WERI-Rb-1 (cell line): Measurements from ENCODE around the gene FAM181A.

Experiments used
- DNase-seq: peaks from one replicate; pipeline ENCODE4 v3.0.0-alpha.2; 2020
- H3K27ac ChIP-seq: fragments of 250-450 bp; sonication (Bioruptor Pico); 2 replicates; pipeline ENCODE4 v1.5.1; 2020; ENCODE audit warnings: mild to moderate bottlenecking, moderate library complexity
- H3K27me3 ChIP-seq: fragments of 250-450 bp; sonication (Bioruptor Pico); 2 replicates; pipeline ENCODE4 v1.5.1; 2021; ENCODE audit warnings: mild to moderate bottlenecking, low read depth, moderate library complexity; ENCODE audit not compliant: insufficient read depth, severe bottlenecking
- H3K36me3 ChIP-seq: fragments of 250-450 bp; sonication (Bioruptor Pico); 2 replicates; pipeline ENCODE4 v1.5.1; 2020; ENCODE audit warnings: mild to moderate bottlenecking, moderate library complexity
- H3K4me3 ChIP-seq: 2 replicates; pipeline ENCODE4 v1.5.1; 2011; ENCODE audit warnings: low read depth, mild to moderate bottlenecking, control low read depth, low read length
- H3K9me3 ChIP-seq: fragments of 250-450 bp; sonication (Bioruptor Pico); 2 replicates; pipeline ENCODE4 v1.5.1; 2021; ENCODE audit warnings: mild to moderate bottlenecking, moderate library complexity; ENCODE audit not compliant: severe bottlenecking
- TF ChIP-seq, protein P1 (sequence below): IDR thresholded peaks from 2 replicates; pipeline ENCODE4 v1.5.1; 2011; ENCODE audit warnings: low read depth, mild to moderate bottlenecking, control low read depth, inconsistent platforms, low read length

The FAM181A gene

DNA sequence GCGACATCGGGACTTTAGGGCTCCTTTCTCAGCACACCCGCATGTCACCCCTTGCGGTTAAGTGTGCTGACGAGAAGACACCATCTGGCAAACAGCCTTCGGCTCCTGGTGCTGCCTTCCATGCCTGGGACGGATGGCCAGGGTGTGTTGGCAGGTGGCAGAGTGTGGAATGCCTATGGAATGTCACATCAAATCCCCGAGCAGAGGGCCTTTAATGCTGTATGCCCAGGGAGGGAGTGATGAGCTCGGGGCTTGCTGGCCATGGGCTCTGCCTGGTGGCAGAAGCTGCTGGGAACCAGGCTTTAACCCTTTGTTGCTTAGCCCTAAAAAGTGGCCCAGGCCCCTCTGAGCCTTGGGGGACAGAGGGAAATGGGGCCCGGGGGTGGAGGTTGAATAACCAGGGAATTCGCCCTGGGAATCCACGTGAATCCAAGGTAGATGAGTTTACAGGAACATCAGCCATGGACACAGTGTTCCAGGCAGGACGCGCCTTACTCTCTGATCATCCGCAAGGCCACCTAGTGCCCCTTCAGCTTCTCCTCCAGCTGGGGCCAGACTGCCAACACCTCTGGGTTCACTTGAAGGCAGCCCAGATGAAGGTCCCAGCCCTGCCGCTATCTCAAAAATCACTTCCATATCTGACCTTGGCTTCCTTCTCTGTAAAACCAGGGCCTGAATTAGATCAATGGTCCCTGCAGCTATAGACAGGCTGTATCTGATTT lies 17.4 kb downstream of the FAM181A start:
- Histone ChIP-seq H3K4me3 (no peak overlapping the region), H3K9me3 (no peaks in the 10 kb centered on the region), H3K36me3 (no peaks in the 10 kb centered on the region), H3K27ac (no peak overlapping the region), H3K27me3 (no peaks in the 10 kb centered on the region)
- no peak for DNase-seq
- TF ChIP-seq, protein P1, sequence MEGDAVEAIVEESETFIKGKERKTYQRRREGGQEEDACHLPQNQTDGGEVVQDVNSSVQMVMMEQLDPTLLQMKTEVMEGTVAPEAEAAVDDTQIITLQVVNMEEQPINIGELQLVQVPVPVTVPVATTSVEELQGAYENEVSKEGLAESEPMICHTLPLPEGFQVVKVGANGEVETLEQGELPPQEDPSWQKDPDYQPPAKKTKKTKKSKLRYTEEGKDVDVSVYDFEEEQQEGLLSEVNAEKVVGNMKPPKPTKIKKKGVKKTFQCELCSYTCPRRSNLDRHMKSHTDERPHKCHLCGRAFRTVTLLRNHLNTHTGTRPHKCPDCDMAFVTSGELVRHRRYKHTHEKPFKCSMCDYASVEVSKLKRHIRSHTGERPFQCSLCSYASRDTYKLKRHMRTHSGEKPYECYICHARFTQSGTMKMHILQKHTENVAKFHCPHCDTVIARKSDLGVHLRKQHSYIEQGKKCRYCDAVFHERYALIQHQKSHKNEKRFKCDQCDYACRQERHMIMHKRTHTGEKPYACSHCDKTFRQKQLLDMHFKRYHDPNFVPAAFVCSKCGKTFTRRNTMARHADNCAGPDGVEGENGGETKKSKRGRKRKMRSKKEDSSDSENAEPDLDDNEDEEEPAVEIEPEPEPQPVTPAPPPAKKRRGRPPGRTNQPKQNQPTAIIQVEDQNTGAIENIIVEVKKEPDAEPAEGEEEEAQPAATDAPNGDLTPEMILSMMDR = no peak

DNA sequence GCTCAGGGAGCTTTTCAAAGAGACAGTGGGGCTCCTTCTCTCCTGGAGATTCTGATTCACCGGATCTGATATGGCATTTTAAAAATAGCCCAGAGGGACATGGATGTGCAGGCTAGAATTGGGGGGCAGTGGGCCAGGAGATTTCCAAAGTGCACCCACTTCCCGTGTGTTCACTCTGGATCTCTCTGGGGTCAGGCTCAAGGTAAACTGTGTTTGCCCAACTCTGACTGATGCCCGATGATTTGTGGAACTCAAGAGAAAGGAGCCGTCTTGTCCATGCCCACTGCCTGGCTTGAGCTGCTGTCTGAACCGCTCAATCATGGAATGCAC lies 17.9 kb downstream of the FAM181A start:
- TF ChIP-seq, protein P1 = no peak
- DNase-seq = no peak
- no peak overlapping the region for H3K27ac ChIP-seq
- H3K4me3 ChIP-seq = no peak overlapping the region
- no peaks in the 10 kb centered on the region for H3K36me3 ChIP-seq
- H3K27me3 ChIP-seq = peaks cover under 1% of the 10 kb centered on the region
- no peaks in the 10 kb centered on the region for H3K9me3 ChIP-seq

DNA sequence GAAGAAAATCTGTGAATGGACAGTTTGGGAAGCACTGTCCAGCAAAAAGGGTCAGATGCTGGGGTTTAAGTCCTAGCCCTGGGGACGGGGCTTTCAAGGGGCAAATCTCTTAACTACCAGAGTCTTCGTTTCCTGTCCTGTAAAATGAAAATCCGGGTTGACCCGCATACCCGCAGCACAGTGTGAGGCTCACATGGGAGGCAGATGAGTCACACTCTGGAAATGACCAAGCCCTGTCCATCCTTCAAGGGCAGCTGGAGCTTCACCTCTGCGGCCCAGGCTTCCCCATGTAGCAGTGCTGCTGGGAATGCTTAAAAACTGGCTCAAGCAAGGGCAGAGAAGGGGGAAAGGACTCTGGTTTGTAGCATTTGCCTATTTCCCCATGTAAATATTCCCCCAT lies 19.0 kb downstream of the FAM181A start:
- TF ChIP-seq, protein P1 = no peak
- H3K4me3 ChIP-seq = no peak overlapping the region
- H3K36me3 ChIP-seq = no peaks in the 10 kb centered on the region
- peaks cover 3% of the 10 kb centered on the region for H3K27me3 ChIP-seq
- no peaks in the 10 kb centered on the region for H3K9me3 ChIP-seq
- H3K27ac ChIP-seq = no peak overlapping the region
- DNase-seq = no peak

DNA sequence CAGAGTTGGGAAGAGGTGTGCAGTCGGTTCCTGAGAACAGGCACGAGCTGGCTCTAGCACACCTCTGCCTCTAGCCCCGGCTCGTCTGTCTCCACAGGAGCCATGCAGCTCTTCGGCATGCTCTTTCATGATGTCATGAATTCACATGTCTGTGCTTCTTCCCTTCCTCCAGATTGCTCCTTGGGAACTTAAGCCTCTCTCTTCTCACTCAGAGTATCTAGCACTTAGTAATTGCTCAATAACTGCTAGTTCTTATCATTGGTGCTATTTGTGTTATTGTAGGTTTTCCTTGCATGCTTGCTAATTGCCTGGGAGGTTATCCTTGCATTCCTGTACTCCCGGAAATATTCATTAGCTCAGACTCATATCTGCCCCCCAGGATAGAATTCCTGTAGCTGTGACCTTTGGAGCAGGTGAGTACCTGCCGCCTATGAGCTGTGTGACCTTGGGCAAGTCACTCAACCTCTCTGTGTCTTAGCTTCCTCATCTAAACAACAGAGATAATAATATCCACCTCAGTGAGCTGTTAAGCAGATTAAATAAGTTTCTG lies 19.5 kb downstream of the FAM181A start:
- no peaks in the 10 kb centered on the region for H3K9me3 ChIP-seq
- H3K4me3 ChIP-seq = no peak overlapping the region
- no peak for DNase-seq
- no peak overlapping the region for H3K27ac ChIP-seq
- TF ChIP-seq, protein P1 = no peak
- peaks cover 3% of the 10 kb centered on the region for H3K27me3 ChIP-seq
- H3K36me3 ChIP-seq = no peaks in the 10 kb centered on the region

DNA sequence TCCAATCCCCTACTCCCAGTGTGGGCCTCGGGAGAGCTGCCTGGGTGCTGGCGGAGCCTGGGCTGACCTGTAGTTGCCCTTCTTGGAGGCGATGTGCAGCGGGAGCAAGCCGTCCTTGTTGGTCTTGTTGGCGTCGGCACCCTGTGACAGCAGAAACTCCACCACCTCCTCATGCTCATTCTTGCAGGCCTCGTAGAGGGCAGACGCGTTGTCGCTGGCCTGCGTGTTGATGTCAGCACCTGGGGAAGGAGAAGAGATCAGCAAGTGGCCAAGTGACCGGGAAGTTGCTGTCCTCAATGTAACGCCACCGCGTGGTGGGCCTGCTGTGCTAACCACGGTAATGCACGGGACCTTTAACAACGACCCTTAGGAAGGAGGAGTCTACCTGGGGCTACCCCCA lies 20.1 kb downstream of the FAM181A start:
- no peaks in the 10 kb centered on the region for H3K36me3 ChIP-seq
- no peaks in the 10 kb centered on the region for H3K9me3 ChIP-seq
- TF ChIP-seq, protein P1 = no peak
- no peak overlapping the region for H3K4me3 ChIP-seq
- DNase-seq = no peak
- no peak overlapping the region for H3K27ac ChIP-seq
- H3K27me3 ChIP-seq = peaks cover 3% of the 10 kb centered on the region

DNA sequence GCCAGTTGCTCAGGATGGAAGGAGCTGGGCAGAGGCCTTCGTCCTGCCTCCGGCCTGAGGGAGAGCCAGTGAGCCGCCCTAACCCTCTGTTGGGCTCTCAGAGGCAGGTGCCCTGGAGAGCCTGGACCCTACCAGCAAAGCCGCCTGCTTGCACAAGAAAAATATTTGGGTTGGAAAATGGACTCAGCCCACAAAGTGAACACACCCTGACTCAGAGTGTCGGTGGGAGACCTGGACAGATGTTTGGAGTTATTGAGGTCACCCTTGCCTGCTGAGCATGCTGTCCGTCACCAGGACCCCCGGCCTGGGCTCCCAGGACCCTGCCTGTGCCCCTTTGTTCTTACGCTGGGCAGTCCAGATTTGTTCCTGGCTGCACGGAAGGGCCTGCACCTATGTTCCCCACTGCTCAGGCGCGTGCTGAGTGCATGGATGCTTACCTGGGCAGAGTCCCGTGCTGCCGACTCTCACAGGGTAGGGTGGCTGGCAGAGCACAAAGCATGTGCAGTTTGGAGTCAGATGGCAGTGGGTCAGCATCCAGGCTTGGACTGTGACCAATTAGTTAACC lies 22.4 kb downstream of the FAM181A start:
- H3K27me3 ChIP-seq = peaks cover 3% of the 10 kb centered on the region
- no peaks in the 10 kb centered on the region for H3K9me3 ChIP-seq
- H3K4me3 ChIP-seq = no peak overlapping the region
- DNase-seq = no peak
- H3K36me3 ChIP-seq = no peaks in the 10 kb centered on the region
- H3K27ac ChIP-seq = no peak overlapping the region
- TF ChIP-seq, protein P1 = no peak
